Mammary epithelial cell (primary cell): ENCODE measurements around the gene SPRYD3.

Source experiments
- CTCF ChIP-seq, 2 donors: IDR thresholded peaks in 1 of 2; conservative IDR thresholded peaks in 1 of 2; 2 replicates each; pipeline ENCODE4 v1.5.1; 2011 to 2012; ENCODE audit warnings: inconsistent platforms in 2 of 2, low read length in 2 of 2, mild to moderate bottlenecking in 2 of 2, control low read depth in 1 of 2, low read depth in 1 of 2; ENCODE audit not compliant: insufficient read depth in 1 of 2; ENCODE audit errors: extremely low read depth in 1 of 2
- EZH2 ChIP-seq: IDR thresholded peaks from 2 replicates; pipeline ENCODE4 v1.6.1; 2012; ENCODE audit warnings: low read length, inconsistent platforms, borderline replicate concordance

- TF ChIP-seq CTCF (conservative IDR thresholded peaks at IDR 0.05 in 1 of 2, IDR thresholded peaks at IDR 0.05 in 1 of 2; ENCODE audit: extremely low read depth in 1 of 2, insufficient read depth in 1 of 2, low read depth in 1 of 2, low read length in 2 of 2), result no peak
- TF ChIP-seq EZH2, result no peak
Measured at GRCh38 chr12:53093777-53094393, 14.7 kb upstream of the SPRYD3 start.
